GM12865 (cell line): Measurements from ENCODE around the gene EFCAB8.
"Not testable (repeated sequence)": the region's sequence is repeated elsewhere in the genome, so short reads cannot be mapped to it uniquely, and the experiment has no call there.

ENCODE experiments used
- DNase-seq: peaks from one replicate; pipeline ENCODE4 v3.0.0; 2010; ENCODE audit warnings: low read depth
- H3K4me3 ChIP-seq: 2 replicates; pipeline ENCODE4 v1.5.1; 2011; ENCODE audit warnings: mild to moderate bottlenecking, low read depth, low read length, control low read depth
- CTCF ChIP-seq: IDR thresholded peaks from 2 replicates; pipeline ENCODE4 v1.5.1; 2011; ENCODE audit warnings: low read length, control low read depth, low read depth, inconsistent platforms; ENCODE audit not compliant: insufficient read depth; ENCODE audit errors: missing control alignments

Gene EFCAB8

GRCh38 chr20:32969356-32970114 lies 110.8 kb downstream of the EFCAB8 start:
- DNase-seq = no peak
- no peak for TF ChIP-seq CTCF
- no peak overlapping the region for H3K4me3 ChIP-seq

GRCh38 chr20:32970115-32970972 lies 111.6 kb downstream of the EFCAB8 start:
- H3K4me3 ChIP-seq = no peak overlapping the region
- no peak for DNase-seq
- no peak for TF ChIP-seq CTCF

- DNase-seq = no peak
- no peak for TF ChIP-seq CTCF
- H3K4me3 ChIP-seq = no peak overlapping the region
These were observed 112.2 kb downstream of the EFCAB8 start for GRCh38 chr20:32970973-32971300.

- TF ChIP-seq CTCF = no peak
- DNase-seq = peak; percentile 47
- peak overlapping the region; percentile 27 for H3K4me3 ChIP-seq
These were observed 113.0 kb downstream of the EFCAB8 start for GRCh38 chr20:32971703-32972161.

- TF ChIP-seq CTCF = no peak
- peak; percentile 95 for DNase-seq
- H3K4me3 ChIP-seq = peak overlapping the region; percentile 27
These were observed 113.7 kb downstream of the EFCAB8 start for GRCh38 chr20:32972181-32973076.

- no peak overlapping the region for H3K4me3 ChIP-seq
- no peak for TF ChIP-seq CTCF
- DNase-seq = no peak
These were observed 114.5 kb downstream of the EFCAB8 start for GRCh38 chr20:32973077-32973717.

- DNase-seq, H3K4me3 ChIP-seq: not testable (repeated sequence)
These were observed 115.7 kb downstream of the EFCAB8 start for GRCh38 chr20:32974204-32975064.

- DNase-seq = not testable (repeated sequence)
These were observed 116.4 kb downstream of the EFCAB8 start for GRCh38 chr20:32975121-32975520.

More at GRCh38 chr20:32975121-32975520, 116.4 kb downstream of the EFCAB8 start:
- not testable (repeated sequence) for H3K4me3 ChIP-seq
